Stimulated activated CD4-positive, alpha-beta T cell treated with anti-CD3 and anti-CD28 coated beads, TNF-alpha, amount 100 ng/mL, for 4 hours (primary cell): ENCODE results near the gene ARL16.

ENCODE experiments used
- DNase-seq, 3 experiments: peaks; one replicate each; pipeline ENCODE4 v3.0.0-alpha.2; 2020; ENCODE audit warnings: low read depth in 3 of 3

Gene ARL16, protein sequence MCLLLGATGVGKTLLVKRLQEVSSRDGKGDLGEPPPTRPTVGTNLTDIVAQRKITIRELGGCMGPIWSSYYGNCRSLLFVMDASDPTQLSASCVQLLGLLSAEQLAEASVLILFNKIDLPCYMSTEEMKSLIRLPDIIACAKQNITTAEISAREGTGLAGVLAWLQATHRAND

DNA sequence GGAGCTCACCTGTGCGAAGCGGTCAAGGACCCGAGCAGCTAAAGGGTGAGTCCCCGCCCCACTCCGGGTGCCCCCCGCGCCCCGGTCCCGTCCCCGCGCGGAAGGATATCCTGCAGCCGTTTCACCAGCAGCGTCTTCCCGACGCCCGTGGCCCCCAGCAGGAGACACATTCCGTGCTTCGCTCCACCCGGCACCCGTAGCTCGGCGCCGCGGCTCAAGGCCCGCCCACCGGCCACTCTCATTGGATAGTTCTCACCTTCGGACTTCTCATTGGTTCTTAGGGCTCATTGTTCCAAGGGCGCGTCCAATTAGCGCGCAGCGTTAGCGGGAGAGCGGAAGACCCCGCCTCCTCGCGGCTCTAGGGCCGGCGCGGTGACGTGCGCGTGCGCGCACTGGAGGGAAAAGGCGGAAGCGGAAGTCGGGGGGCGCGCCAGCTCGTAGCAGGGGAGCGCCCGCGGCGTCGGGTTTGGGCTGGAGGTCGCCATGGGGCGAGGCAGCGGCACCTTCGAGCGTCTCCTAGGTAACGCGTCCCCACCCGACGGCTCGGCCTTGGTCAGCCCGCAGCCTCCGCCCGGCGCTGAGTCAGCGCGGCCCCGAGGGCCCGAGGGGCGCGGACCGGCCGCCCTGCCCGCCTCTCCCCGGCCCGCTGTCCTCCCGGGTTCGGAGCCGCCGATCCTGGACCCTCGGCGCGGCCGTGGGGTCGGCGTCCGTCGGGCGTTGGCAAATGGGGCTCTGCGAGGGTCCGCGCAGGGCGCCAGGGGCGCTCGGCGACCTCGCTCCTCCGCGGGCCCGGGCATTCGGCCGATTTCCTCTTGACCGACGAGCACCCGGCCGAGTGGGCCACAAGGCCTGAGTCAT, at the start of gene ARL16, which contains the start of gene HGS:
TSS of gene ARL16 (minus strand) at position 214 of the 858 bp plus-strand sequence. CDS start at position 170, 44 bp downstream.
TSS of gene HGS (plus strand) at position 428 of the 858 bp plus-strand sequence. CDS start at position 484, 56 bp downstream.
- DNase-seq = peak; percentile 92 to 96 (median 95)

DNA sequence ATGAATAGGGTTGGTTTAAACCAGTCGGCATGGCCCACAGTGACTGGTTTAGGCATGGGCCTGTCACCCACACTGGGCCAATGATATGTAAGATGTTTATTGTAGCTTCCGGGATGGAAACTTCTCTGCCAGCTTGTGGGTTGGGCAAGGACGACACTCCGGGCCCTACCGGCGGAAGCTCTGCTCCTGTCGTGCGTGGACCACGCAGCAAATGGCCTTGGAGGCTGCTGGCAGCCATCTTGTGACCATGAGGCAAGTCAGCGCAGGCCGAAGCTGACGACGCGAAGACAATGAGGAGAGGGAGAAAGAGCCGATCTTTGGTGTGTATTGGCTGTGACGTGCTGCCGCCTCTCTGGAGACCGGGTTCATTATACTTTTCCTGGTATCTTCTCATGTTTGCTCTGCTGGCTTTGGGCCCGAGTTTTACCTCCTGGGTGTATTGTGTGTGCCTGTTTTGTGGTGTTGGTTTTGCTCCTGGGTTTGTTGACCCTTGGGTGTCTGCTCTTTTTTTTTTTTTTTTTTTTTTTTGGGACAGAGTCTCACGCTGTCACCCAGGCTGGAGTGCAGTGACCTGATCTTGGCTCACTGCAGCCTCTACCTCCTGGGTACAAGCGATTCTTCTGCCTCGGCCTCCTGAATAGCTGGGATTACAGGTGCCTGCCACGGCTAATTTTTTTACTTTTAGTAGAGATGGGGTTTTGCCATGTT, 43.9 kb upstream of the ARL16 start:
- no peak for DNase-seq

DNA sequence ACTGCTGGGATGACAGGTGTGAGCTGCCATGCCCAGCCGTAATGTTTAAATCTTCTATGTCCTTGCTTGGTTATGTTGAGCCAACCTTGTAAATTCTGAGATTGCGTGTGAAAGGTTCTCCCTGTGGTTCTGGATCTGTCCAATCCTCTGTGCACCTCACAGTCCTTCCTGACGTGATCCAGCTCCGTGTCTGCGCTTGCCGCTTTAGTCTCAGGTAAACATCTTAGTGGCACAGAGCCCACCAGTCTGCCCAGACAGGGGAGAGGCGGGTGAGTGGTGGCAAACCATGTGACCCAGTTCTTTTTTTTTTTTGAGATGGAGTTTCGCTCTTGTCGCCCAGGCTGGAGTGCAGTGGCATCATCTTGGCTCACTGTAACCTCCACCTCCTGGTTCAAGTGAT, 42.4 kb upstream of the ARL16 start:
- DNase-seq = no peak

DNA sequence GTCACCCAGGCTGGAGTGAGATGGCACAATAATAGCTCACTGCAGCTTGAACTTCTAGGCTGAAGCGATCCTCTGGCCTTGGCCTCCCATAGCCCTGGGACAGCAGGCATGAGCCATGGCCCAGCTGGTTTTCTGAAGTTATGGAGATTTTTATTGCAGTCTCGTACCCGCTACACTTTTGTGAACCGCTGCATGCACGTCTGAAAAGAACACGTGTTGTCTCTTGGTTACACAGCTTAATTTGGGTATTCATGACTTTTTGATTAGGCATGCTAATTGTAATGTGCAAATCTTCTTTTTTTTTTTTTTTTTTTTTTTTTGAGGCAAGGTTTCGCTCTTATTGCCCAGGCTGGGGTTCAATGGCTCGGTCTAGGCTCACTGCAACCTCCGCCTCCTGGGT, 41.8 kb upstream of the ARL16 start:
- no peak for DNase-seq

DNA sequence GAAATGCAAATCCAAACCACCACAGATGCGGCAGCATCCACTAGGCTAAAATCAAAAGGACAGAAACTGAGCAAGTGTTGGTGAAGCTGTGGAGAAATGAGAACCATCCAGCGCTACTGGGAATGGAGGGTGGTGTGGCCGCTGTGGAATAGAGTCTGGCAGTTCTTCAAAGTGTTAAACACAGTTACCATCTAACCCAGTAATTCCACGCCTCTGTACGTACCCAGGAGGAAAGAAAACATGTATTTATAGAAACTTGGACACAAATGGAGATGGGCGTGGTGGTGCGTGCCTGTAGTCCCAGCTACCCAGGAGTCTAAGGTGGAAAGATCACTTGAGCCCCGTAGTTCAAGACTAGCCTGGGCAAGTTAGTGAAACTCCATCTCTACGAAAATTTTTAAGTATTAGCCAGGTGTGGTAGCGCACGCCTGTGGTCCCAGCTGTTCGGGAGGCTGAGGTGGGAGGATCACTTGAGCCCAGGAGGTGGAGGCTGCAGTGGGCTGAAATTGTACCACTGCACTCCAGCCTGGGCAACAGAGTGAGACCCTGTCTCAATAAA, 40.1 kb upstream of the ARL16 start:
- DNase-seq = no peak

DNA sequence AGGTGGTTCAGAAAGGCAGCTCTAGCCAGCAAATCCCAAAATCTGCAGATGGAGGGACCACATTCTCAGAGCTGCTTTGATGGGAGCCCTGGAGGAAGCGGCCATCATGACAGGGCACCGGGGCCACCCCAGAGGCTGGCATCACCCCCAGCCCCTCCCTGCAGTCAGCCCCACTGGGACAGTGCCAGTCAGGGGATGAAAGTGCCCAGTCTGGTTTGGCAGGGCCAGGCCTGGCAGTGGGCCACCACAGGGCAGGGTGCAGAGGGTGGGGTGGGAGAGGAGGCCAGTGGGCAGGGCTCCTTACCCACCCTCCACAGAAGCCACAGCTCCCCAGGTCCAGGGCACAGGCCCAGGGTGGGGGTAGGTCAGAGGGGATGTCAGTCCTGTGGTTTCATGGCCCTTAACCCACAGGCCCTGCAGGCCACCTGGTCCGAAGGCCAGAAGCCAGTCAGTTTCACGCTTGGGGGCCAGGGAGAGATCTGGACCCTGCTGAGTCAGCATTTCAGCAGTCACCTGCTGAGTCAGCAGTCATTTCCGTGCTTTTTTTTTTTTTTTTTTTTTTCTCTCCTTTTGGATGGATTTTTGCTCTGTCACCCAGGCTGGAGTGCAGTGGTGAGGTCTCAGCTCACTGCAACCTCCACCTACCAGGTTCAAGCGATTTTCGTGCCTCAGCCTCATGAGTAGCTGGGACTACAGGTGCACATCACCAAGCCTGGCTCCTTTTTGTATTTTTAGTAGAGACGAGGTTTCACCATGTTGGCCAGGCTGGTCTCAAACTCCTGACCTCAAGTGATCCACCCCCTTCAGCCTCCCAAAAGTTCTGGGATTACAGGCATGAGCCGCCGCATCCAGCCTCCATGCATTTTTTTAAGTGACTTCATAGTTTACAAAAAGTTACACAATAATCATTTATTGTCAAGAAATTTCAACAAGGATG, 38.9 kb upstream of the ARL16 start:
- no peak for DNase-seq

DNA sequence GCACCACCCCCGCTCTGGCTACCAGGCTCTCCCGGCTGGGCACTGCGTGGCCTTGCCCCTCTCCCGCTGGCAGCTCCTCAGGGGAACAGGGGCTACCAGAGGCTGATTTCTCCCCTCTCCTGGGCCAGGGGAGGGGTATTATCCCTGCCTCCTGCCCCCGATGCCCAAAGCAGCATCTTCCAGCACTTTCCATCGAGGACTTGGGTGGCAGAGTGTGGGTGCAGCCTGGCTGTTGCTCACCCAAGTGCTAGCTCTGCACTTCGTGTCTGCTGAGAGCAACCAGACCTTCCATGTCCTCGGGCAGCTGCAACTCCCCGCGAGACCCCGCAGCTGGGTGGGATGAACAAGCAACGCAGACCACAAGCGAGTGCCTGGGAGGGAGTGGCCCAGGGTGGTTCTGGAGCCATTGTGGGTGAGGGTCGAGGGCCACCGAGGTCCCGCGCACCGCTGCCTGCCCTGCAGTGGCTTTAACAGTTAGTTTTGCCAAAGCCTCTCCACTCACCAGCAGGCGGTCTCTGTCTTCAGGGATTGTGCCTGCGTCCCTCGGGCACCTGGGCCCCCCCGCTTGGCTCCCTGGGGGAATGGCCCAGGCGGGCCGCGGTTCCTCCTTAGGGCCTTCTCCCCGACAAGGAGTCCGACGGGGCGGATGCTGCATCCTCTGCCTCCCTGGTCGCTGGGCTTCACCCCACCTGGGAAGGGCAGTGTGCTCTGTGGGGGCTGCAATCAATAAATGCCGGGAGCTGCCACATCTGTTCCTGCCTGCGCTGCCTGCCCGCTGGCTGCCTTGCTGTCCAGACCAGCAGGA, 36.9 kb upstream of the ARL16 start:
- no peak for DNase-seq

DNA sequence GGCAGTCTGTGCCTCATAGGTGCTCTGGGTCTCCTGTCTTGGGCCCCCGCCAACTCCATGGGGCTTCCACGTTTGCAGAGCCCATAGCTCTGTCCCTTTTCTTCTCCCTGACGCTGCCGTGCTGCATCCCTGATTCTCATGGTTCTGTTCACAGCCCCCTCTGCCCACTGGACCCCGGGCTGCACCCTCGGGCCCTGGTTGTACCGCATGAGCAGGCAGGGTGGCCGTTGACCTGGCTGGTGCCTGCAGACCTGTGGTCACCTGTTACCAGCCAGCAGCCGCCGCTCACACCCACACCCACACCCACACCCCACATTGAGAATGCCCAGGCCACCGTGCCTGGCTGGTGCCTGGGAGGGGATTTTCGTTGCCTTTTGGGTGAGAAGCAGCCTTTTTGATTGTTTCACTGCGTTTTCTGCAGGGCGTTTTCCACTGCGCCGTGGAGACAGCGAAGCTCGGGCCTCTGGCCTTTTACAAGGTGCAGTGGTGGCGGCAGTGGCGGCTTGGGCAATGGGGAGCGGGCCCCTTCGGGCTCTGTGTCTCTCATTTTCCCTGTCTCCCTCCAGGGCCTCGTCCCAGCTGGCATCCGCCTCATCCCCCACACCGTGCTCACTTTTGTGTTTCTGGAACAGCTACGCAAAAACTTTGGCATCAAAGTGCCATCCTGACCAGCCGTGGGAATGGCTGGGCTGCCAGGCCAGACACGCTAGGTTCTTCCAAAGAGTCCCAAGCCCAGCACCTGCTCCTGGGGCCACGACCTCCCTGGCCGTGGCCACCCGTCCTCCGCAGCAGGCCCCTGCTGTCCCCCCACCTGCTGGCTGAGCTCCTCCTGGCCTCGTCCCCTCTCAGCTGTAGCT, 36.0 kb upstream of the ARL16 start:
- no peak for DNase-seq

DNA sequence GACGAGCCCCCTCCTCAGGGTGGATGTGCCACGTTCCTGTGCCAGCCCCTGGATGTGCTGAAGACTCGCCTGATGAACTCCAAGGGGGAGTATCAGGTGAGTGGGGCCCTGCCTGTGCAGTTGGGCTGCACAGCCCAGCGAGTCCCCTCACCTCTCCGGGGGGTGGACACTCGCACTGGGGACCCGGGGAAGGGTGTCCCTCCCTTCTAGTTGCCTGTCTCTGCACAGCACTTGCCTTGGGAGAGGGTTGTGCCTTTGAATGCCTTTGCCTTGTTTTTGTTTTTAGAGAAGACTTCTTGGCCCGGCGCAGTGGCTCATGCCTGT, 34.1 kb upstream of the ARL16 start:
- no peak for DNase-seq

DNA sequence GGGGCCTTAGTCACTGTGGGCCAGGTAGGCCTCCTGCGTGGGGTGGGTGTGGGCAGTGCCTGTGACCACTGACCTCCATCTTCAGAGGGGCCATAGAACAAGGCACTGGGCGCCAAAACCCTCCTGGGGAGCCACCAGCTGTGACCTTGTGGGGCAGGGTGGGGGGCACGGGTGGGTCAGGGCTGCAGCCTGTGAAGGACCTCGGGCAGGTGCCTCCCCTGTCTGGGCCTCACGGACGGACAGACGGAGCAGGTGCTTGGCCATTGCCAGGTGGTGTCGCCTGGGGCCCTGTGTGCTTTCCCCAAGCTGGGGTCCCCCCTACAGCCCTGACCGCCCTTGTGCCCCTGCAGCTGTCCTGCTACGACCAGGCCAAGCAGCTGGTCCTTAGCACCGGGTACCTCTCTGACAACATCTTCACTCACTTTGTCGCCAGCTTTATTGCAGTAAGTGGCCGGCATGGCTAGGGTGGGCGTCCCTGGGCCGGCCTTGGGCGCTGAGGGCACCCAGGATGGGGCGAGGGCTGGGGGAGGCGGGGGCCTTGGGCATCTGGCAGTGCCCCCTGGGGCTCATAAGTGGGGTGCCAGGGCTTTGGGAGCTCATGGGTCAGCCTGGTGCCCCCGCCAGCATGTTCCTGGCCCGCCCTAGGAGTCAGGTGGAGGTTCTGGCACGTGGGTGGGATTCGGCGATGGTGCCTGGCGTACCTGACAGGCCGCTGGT, 33.6 kb upstream of the ARL16 start:
- DNase-seq = no peak

DNA sequence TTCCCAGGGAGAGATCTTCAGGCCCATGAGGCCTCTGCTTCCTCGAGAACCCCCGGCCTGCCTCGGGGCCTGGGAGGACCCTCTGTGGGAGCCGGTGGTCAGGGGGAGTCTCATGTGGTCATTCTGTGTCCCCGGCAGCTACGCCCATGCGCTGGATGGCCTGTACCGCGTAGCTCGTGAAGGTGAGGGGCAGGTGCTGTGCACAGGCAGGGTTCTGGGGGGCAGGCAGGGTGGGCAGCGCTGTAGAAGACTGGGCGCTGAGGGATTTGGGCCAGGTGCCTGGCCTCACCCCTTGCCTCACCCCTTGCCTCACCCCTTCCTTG, 33.0 kb upstream of the ARL16 start:
- no peak for DNase-seq

DNA sequence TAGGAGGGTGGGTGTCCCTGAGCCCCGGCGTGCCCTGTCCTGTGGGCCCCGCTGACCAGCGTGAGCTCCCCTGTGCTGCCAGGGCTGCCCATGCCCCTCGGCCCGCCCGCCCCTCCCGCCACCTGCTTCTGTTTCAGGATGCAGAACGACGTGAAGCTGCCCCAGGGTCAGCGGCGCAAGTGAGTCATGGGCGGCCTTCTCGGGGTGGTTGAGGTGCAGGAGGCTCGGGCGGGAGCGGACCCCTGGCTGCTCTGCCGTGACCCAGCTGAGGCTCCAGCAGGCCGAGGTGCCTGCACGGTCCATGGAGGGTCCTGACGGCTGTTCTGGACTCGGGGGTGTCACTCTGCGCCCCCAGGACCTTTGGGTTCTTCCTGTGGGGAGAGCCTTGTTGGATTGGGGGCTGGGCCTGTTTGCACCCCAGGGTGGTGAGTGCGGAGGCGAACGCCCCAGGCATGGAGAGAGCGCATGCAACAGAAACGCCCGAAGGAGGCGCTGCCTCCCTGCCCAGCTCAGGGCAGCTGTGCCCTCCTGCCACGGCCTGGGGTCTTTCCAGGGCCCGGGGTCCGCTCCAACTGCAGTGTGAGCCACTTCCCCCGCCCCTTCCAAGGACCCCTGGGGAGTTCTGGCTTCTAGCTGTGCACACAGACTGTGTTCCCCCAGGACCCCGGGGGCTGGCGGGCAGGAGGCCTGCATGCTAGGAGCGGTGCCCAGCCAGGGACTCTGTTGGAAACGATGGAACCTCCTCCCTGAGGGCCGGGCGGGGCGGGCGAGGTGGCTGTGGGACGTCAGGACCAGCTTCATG, 32.5 kb upstream of the ARL16 start:
- DNase-seq = no peak

DNA sequence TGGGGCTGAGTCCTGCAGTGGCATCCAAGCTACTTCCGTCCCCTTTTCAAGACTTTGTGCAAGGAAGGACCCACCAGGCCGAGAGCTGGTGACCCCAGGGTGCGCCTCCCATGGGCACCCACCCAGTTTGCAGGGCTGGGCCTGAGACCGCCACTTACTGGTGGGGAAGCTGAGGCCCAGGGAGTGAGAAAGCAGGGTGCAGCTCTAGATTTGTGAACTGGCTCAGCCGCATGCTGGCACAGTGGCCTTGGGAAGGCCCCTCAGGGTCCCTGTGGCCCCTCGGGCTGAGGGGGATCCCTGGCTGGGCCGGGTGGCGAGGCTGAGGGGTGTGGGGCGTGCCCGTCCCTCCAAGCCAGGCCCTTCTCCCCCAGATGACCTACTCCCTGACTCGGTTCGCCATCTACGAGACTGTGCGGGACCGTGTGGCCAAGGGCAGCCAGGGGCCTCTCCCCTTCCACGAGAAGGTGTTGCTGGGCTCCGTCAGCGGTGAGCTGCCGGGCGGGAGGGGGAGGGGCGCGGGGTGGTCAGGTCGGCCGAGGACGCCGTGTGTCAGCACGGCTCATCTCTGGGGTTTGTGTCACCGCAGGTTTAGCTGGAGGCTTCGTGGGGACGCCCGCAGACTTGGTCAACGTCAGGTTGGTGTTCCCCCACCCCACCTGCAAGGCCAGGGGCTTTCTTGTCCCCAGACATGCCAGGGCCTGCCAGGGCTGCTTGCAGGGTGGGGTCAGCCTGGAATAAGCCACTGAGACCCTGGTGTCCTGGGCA, 31.7 kb upstream of the ARL16 start:
- no peak for DNase-seq

DNA sequence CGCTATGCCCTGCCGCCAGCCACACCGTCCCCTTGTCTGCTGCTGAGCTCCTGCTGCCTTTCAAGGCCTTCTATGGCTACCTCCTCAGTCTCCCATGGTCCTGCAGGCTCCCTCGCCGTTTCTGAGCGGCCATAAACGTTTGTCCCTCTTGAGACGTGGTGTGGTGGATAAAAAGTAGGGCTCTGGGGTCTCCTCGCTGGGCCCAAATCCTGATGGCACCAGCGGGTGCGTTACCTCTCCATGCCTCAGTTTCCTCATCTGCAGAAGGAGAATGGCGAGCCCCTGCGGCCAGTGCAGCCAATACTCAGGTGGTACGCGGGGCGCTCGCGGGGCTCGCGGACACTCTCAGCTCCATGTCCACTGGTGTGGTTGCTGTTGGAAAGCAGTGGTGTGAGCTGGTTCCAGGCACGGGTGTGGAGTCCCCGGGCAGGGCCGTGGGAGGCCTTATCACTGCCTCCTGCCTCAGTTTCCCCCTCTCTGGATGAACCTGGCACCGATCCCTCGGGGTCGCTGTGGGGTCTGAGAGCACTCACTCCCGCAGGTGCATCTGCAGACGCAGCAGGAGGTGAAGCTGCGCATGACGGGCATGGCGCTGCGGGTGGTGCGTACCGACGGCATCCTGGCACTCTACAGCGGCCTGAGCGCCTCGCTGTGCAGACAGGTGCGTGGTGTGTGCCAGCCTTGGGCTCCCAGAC, 31.0 kb upstream of the ARL16 start:
- DNase-seq = no peak

DNA sequence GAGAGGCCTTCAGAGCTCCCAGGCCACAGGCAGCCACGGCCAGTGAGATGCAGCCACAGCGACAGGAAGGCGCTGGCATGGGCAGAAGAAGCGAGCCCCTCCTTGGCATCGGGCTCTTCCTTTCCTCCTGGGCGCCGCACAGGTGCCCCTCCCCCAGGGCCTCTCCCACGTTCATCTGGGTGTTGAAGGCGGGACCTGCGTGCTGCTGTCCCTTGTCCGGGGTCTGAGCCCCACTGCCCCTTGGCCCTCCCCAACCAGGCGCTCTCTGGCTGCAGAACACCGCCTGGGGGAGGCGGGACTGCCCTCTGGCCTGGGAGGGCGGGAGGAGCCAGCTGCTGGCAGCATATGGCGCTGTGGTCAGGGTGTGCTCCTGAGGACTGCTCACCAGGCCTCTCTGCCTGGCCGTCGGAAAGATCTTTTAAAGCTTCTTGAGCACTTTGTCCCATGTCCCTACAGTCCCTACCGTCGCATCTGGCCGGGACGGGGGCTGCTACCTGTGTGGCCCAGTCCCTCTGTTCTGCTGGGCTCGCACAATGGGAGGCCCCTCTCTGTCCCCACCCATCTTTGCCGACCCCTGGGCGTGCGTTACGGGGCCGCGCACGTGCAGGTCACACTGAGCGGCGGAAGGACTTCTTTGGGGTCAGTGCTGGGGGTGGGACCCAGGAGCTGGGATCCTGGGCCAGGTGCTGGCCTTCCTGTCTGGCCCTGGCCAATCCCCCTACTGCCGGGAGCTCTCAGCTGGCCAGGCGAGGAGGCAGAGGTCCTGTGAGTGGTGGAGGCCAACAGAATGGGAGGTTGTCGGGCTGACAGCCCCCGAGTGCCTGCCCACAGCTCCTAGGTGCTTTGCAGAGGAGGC, 30.2 kb upstream of the ARL16 start:
- DNase-seq = no peak

DNA sequence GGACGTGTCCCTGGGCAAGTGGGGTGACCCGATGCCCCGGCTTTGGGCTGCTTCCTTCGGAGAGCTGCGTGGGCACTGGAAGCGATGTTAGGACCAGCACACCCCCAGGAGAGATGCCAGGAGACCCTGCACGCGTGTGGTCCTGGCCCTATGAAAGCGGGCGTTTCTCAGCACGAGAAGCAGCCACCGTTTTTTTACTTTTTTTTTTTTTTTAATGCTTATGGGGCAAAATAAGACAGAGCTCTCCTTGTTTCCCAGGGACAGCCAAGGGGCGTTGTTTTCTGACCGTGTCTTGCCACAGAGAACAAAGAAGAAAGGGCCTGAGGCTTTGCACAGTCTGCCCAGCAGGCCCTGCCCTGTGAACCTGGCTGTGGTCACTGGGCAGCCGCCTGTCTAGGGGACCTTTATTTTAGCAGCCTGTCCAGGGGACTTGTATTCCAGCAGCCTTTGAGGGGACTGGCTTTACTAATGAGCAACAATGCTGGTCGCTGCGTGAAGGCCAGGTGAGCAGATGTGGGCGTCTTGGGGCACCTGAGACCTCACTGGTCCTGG, 29.5 kb upstream of the ARL16 start:
- DNase-seq = no peak
